NCI-H1694 treated with DMSO at 0.1 percent for 48 hours (cell line): Measurements from ENCODE around the gene SULT1B1.

Experiments
- DNase-seq: peaks from one replicate; lab custom pipeline; 2025; lab: John Stamatoyannopoulos, UW

SULT1B1 gene

GRCh38 chr4:69697536-69698242, 62.7 kb downstream of the SULT1B1 start:
- no peak for DNase-seq

DNA sequence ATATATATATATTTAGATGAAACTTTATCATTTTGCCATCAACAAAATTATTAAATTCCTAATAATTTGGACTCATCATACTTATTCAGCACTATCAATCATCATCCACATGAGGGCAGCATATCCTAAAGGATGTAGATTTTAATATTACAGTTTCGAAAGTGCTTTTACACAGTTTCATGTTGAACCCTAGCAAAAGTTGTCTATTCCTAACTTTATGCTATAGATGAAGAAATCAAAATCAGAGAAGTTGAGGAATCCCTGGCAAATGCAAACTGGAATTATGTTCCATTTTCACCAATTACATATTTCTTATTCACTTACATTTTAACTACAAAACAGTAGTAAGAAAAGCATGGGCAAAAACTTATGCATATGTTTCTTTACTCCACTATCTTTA, 70.8 kb downstream of the SULT1B1 start:
- DNase-seq, result peak; percentile 28

GRCh38 chr4:69684804-69685203, 75.6 kb downstream of the SULT1B1 start:
- DNase-seq, result no peak
